ENCODE results near the gene CIDEA.

Gene CIDEA

DNA sequence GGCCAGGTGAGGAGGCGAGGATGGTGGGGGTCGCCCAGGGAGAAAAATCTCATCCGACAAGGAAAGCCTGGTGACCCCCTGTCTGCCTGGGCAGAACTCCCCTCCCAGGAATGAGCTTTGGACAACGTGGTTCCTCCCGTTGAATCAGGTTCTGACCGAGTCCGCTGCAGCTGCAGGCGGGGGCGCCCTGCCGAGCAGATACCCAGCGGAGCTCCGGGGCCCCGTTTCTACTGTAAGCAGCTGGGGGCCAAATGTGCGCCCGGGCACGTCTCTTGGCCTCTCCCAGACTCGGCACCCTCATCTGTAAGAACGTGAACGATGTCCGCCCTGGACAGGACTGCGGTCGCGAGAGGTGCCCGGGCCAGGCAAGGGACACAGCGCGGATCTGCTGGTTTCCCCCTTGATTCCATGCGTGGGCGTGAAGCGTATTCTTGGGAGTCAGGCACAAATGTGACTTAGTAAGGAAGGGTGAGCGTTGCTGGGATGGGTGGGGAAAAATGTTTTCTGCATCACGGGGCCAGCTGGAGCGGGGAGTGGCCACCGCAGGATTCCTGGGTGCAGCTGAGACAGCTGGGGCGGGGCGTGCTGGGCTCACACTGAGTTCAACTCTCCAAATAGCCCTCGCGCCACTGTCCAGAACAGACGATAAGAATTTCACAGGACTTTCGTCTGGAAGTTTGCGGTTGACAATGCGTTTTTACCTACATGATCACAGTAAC is 33.7 kb downstream of the CIDEA start:
- H3K4me3 ChIP-seq (replicated peaks; ENCODE audit: low read depth, low read length): no peak overlapping the region
- no peak for DNase-seq (ENCODE audit: extremely low read depth, insufficient read length)
- TF ChIP-seq, protein P1, sequence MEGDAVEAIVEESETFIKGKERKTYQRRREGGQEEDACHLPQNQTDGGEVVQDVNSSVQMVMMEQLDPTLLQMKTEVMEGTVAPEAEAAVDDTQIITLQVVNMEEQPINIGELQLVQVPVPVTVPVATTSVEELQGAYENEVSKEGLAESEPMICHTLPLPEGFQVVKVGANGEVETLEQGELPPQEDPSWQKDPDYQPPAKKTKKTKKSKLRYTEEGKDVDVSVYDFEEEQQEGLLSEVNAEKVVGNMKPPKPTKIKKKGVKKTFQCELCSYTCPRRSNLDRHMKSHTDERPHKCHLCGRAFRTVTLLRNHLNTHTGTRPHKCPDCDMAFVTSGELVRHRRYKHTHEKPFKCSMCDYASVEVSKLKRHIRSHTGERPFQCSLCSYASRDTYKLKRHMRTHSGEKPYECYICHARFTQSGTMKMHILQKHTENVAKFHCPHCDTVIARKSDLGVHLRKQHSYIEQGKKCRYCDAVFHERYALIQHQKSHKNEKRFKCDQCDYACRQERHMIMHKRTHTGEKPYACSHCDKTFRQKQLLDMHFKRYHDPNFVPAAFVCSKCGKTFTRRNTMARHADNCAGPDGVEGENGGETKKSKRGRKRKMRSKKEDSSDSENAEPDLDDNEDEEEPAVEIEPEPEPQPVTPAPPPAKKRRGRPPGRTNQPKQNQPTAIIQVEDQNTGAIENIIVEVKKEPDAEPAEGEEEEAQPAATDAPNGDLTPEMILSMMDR (IDR thresholded peaks at IDR 0.05; ENCODE audit: insufficient read depth, low read length, poor library complexity, severe bottlenecking): no peak
- H3K36me3 ChIP-seq (ENCODE audit: control insufficient read depth, insufficient read depth, low read length): no peaks in the 10 kb centered on the region
- H3K27me3 ChIP-seq (replicated peaks; ENCODE audit: control insufficient read depth, insufficient read depth, low read length): peaks cover 2% of the 10 kb centered on the region

DNA sequence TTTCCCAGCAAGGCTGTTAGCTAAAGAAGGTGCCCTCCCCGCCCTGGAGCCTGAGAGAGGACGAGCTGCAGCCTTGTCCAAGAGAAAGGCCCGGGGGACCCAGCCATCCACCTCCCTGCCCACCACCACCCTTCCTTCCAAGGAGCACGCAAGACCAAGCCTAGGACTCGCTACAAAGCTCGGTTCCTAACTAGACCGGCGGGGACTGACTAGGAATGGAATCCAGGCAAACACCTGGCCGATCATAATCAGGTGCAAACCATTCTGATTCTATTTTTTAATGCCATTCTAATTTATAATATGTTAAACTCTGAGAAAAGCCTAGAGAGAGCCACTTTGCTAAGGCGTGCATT is 34.2 kb downstream of the CIDEA start:
- TF ChIP-seq, protein P1 (IDR thresholded peaks at IDR 0.05; ENCODE audit: insufficient read depth, low read length, poor library complexity, severe bottlenecking): no peak
- DNase-seq (ENCODE audit: extremely low read depth, insufficient read length): no peak
- Histone ChIP-seq H3K36me3 (ENCODE audit: control insufficient read depth, insufficient read depth, low read length) (no peaks in the 10 kb centered on the region), H3K27me3 (replicated peaks; ENCODE audit: control insufficient read depth, insufficient read depth, low read length) (peaks cover 2% of the 10 kb centered on the region), H3K4me3 (replicated peaks; ENCODE audit: low read depth, low read length) (no peak overlapping the region)

DNA sequence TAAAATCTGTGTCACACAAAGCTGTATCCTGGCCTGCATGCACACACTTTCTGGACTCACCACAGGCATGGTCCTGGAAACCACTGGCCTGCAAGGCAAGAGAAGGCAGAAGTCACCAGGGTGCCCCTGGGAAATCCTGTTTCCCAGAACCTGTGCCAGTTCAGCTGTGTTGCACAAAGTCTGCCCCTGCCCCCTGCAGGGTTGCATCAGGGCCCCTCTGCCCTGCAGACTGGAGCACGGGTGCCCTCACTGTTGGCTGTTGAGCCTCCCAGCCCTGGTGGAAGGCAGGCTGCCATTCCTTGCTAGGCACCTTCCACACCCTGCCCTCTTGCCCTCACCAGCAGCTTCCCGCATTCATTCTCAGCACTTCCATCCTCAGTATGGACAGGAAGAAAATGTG is 35.9 kb downstream of the CIDEA start:
- no peak overlapping the region for H3K4me3 ChIP-seq (replicated peaks; ENCODE audit: low read depth, low read length)
- TF ChIP-seq, protein P1 (IDR thresholded peaks at IDR 0.05; ENCODE audit: insufficient read depth, low read length, poor library complexity, severe bottlenecking): no peak
- no peaks in the 10 kb centered on the region for H3K36me3 ChIP-seq (ENCODE audit: control insufficient read depth, insufficient read depth, low read length)
- no peak for DNase-seq (ENCODE audit: extremely low read depth, insufficient read length)
- H3K27me3 ChIP-seq (replicated peaks; ENCODE audit: control insufficient read depth, insufficient read depth, low read length): peaks cover 2% of the 10 kb centered on the region; the same call in 1 of the 2 replicates

DNA sequence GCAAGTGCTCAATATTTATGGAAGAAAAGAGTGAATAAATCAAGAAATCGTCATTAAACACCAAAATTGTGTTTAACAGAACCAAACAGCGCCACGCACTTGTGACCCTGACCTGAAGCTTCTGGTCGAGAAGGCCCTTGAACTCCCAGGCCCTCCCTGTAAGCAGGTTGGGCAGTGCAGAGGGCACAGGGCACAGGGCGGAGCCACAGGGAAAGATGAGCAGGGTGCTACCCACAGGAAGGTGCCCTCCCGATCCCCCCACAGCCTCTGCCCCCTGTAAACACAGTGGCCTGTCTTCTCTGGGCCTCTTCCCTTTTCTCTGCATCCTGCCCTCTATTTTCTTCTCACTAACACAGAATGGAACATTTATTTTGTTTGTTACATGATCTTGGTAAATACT is 37.0 kb downstream of the CIDEA start:
- no peak for DNase-seq (ENCODE audit: extremely low read depth, insufficient read length)
- H3K27me3 ChIP-seq (replicated peaks; ENCODE audit: control insufficient read depth, insufficient read depth, low read length): peaks cover 2% of the 10 kb centered on the region; the same call in 1 of the 2 replicates
- TF ChIP-seq, protein P1 (IDR thresholded peaks at IDR 0.05; ENCODE audit: insufficient read depth, low read length, poor library complexity, severe bottlenecking): no peak
- H3K4me3 ChIP-seq (replicated peaks; ENCODE audit: low read depth, low read length): no peak overlapping the region
- no peaks in the 10 kb centered on the region for H3K36me3 ChIP-seq (ENCODE audit: control insufficient read depth, insufficient read depth, low read length)

DNA sequence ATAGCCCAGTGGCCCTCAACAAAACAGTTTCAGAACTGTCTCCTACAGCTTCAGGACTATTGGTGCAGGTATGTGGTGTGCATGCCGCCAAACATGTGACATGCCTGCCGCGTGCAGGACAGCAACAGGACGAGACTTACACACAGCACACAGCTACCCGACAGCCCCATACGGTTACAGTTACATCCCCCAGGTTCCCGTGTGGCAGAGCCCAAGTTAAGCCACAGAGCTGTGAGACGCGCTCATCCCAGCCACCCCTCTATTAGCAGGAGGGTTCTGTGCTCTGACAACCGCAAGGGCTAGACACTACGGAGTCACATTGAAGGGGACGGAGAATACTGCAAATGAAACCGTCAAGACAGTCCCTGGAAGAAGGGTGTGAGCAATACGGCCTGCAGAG is 37.5 kb downstream of the CIDEA start:
- TF ChIP-seq, protein P1 (IDR thresholded peaks at IDR 0.05; ENCODE audit: insufficient read depth, low read length, poor library complexity, severe bottlenecking): no peak
- peaks cover 2% of the 10 kb centered on the region; the same call in 1 of the 2 replicates for H3K27me3 ChIP-seq (replicated peaks; ENCODE audit: control insufficient read depth, insufficient read depth, low read length)
- no peak overlapping the region for H3K4me3 ChIP-seq (replicated peaks; ENCODE audit: low read depth, low read length)
- DNase-seq (ENCODE audit: extremely low read depth, insufficient read length): no peak
- no peaks in the 10 kb centered on the region for H3K36me3 ChIP-seq (ENCODE audit: control insufficient read depth, insufficient read depth, low read length)

DNA sequence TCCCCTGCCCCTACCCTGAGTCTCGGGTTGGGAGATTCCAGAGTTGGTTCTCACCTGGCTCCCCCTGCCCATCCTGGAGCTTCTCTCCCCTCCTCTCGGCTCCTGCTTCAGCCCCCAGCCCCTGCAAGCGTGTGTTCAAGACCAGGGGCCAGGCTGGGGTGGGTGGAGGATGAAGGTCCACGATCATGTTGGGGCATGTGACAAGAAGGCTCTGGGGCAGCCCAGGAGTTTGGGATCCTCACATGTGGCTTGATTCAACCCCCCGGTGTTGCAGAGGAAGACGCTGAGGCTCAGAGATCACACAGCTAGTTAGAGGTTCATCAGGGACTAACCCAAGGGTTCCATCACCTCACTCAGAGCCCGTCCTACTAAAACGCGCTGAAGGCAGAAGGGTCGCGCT is 39.7 kb downstream of the CIDEA start:
- TF ChIP-seq, protein P1 (IDR thresholded peaks at IDR 0.05; ENCODE audit: insufficient read depth, low read length, poor library complexity, severe bottlenecking): no peak
- Histone ChIP-seq H3K36me3 (ENCODE audit: control insufficient read depth, insufficient read depth, low read length) (no peaks in the 10 kb centered on the region), H3K27me3 (replicated peaks; ENCODE audit: control insufficient read depth, insufficient read depth, low read length) (no peaks in the 10 kb centered on the region; the same call in 1 of the 2 replicates), H3K4me3 (replicated peaks; ENCODE audit: low read depth, low read length) (no peak overlapping the region)
- no peak for DNase-seq (ENCODE audit: extremely low read depth, insufficient read length)
